GM12878 (cell line): ENCODE results near the gene SPAG16. TPM values are rescaled to one million over a fixed set of nuclear protein-coding genes. Genes with fewer than 3 reads are reported as not detected.

ENCODE experiments used
- ATAC-seq: fragments of 200-7000 bp; cut with Tn5 transposase; 3 replicates; pipeline ENCODE4 v1.9.1; 2020; ENCODE audit warnings: mild to moderate bottlenecking, moderate library complexity
- BruUV-seq: library from RNA; stranded (reverse); fragments of 400-500 nt; replicated peaks from 2 replicates; lab custom pipeline; 2021; lab: Mats Ljungman, UMichigan
- CTCF ChIA-PET: fragments of 300-600 bp; sonication (Branson Sonifier 250); formaldehyde crosslinking; extraction: SDS; loops from one replicate; lab custom pipeline; 2021; ENCODE audit warnings: inconsistent platforms; lab: Yijun Ruan, JAX
- POLR2A ChIA-PET: fragments of 350-600 bp; formaldehyde crosslinking; extraction: SDS; loops from one replicate; lab custom pipeline; 2021; ENCODE audit warnings: inconsistent platforms; lab: Charles Lee
- RAD21 ChIA-PET: fragments of 300-600 bp; sonication (Branson Sonifier 250); formaldehyde crosslinking; loops from one replicate; lab custom pipeline; 2023; ENCODE audit warnings: antibody characterized with exemption; ENCODE audit not compliant: unreplicated experiment; lab: Charles Lee
- SMC1A ChIA-PET: fragments of 300-600 bp; sonication (Branson Sonifier 250); formaldehyde crosslinking; loops from one replicate; lab custom pipeline; 2023; ENCODE audit not compliant: unreplicated experiment, uncharacterized antibody; lab: Charles Lee
- DNase-seq: peaks from one replicate; pipeline ENCODE4 v3.0.0-alpha.2; 2011; ENCODE audit warnings: low read depth, low spot score
- FAIRE-seq: peaks from 3 replicates; lab custom pipeline; 2011; peaks lifted over from hg19 to GRCh38; lab: Jason Lieb, UNC
- H2AFZ ChIP-seq: 2 replicates; pipeline ENCODE4 v1.6.0; 2011; ENCODE audit warnings: low read depth, low read length, control low read depth; ENCODE audit not compliant: control insufficient read depth
- H3K27ac ChIP-seq: 2 replicates; pipeline ENCODE4 v1.5.1; 2011; ENCODE audit warnings: control low read depth; ENCODE audit not compliant: control insufficient read depth, insufficient read depth
- H3K27me3 ChIP-seq, 2 experiments: replicated peaks in 1 of 2; 2 replicates each; pipeline versions ENCODE4 v1.6.0 to v1.6.1; 2011; ENCODE audit warnings: low read length in 1 of 2; ENCODE audit not compliant: control insufficient read depth in 2 of 2, insufficient read depth in 2 of 2
- H3K36me3 ChIP-seq, 2 experiments: 2 replicates each; pipeline ENCODE4 v1.5.1; 2011; ENCODE audit warnings: low read length in 1 of 2; ENCODE audit not compliant: control insufficient read depth in 2 of 2, insufficient read depth in 2 of 2
- H3K4me1 ChIP-seq: 2 replicates; pipeline ENCODE4 v1.6.1; 2011; ENCODE audit warnings: mild to moderate bottlenecking, low read length, moderate library complexity, mixed read lengths; ENCODE audit not compliant: control insufficient read depth, insufficient read depth
- H3K4me2 ChIP-seq: 2 replicates; pipeline ENCODE4 v1.6.0; 2011; ENCODE audit warnings: control low read depth; ENCODE audit not compliant: control insufficient read depth, insufficient read depth
- H3K4me3 ChIP-seq: fragments of 200-600 bp; sonication (generic); 2 replicates; pipeline ENCODE4 v1.5.1; 2016
- H3K79me2 ChIP-seq: 2 replicates; pipeline ENCODE4 v1.6.0; 2011; ENCODE audit warnings: low read length; ENCODE audit not compliant: control insufficient read depth, insufficient read depth
- H3K9ac ChIP-seq: 2 replicates; pipeline ENCODE4 v1.8.0; 2011; ENCODE audit warnings: low read length, control low read depth, mixed read lengths; ENCODE audit not compliant: control insufficient read depth, insufficient read depth
- H3K9me3 ChIP-seq: replicated peaks from 3 replicates; pipeline ENCODE4 v1.5.1; 2011; ENCODE audit warnings: mild to moderate bottlenecking, low read length; ENCODE audit not compliant: control insufficient read depth, insufficient read depth
- H4K20me1 ChIP-seq: 2 replicates; pipeline ENCODE4 v1.6.0; 2011; ENCODE audit not compliant: control insufficient read depth, insufficient read depth
- BACH1 ChIP-seq: fragments of 450-650 bp; IDR thresholded peaks from 2 replicates; pipeline ENCODE4 v1.6.1; 2017; ENCODE audit warnings: mild to moderate bottlenecking, borderline replicate concordance
- ETV6 ChIP-seq, 2 experiments: fragments of 450-650 bp in 1 of 2; IDR thresholded peaks in 1 of 2; conservative IDR thresholded peaks in 1 of 2; 2 replicates each; pipeline ENCODE4 v1.6.1; 2014; ENCODE audit warnings: antibody characterized with exemption in 1 of 2, borderline replicate concordance in 1 of 2, low read depth in 1 of 2, mild to moderate bottlenecking in 1 of 2, moderate library complexity in 1 of 2
- LARP7 ChIP-seq: fragments of 450-650 bp; IDR thresholded peaks from 2 replicates; pipeline ENCODE4 v1.6.1; 2017; ENCODE audit warnings: mild to moderate bottlenecking
- MYB ChIP-seq: fragments of 150-350 bp; IDR thresholded peaks from 2 replicates; pipeline ENCODE4 v1.6.1; 2014; ENCODE audit warnings: mild to moderate bottlenecking, low read depth, low read length, borderline replicate concordance
- MYC ChIP-seq: IDR thresholded peaks from 2 replicates; pipeline ENCODE4 v1.6.1; 2011; ENCODE audit warnings: mild to moderate bottlenecking, low read length, moderate library complexity, inconsistent platforms; ENCODE audit not compliant: insufficient read depth, insufficient replicate concordance, insufficient read length, severe bottlenecking
- SIX5 ChIP-seq: IDR thresholded peaks from 2 replicates; pipeline ENCODE4 v1.6.1; 2011; ENCODE audit warnings: mild to moderate bottlenecking, low read depth, low read length, moderate library complexity; ENCODE audit not compliant: severe bottlenecking
- SUPT20H ChIP-seq: IDR thresholded peaks from 2 replicates; pipeline ENCODE4 v1.6.1; 2011; ENCODE audit warnings: low read depth, mild to moderate bottlenecking, low read length, moderate library complexity, borderline replicate concordance; ENCODE audit not compliant: control insufficient read depth
- in situ Hi-C: fragments of 300-500 bp; cut with MboI; formaldehyde crosslinking; loops from 9 replicates; pipeline ENCODE4 v1.14.3; 2018; ENCODE audit warnings: mixed read lengths
- intact Hi-C: fragments of 100-400 bp; cut with micrococcal nuclease; formaldehyde crosslinking; loops from one replicate; pipeline ENCODE4 v1.14.2; 2022; ENCODE audit not compliant: unreplicated experiment
- polyA plus RNA-seq, 11 experiments: library from polyadenylated mRNA; depleted of rRNA in 4 of 11; unstranded in 6 of 11; stranded (reverse) in 5 of 11; fragments of >200 nt; fragmentation: Nextera tagmentation in 4 of 11; fragmentation: Illumina TruSeq in 1 of 11; extraction: Ambion mirVana in 4 of 11; extraction: Trizol in 1 of 11; gene quantifications; 1 replicate in 1 of 11; 2 replicates in 10 of 11; pipeline versions ENCODE4 v1.2.1 to v1.2.3, GENCODE V29; 2011 to 2016; ENCODE audit warnings: inconsistent platforms in 2 of 11, missing spikeins in 2 of 11, low read depth in 1 of 11
- total RNA-seq, 4 experiments: library from RNA; depleted of rRNA in 3 of 4; stranded (reverse); fragments of >200 nt in 3 of 4; fragmentation: Illumina TruSeq in 1 of 4; extraction: Trizol in 1 of 4; gene quantifications; 2 replicates each; pipeline versions ENCODE4 v1.2.1 to v1.2.3, GENCODE V29; 2013 to 2021
- TF ChIP-seq, protein P1 (sequence below): fragments of 450-650 bp; formaldehyde crosslinking; IDR thresholded peaks from 2 replicates; pipeline ENCODE4 v1.4.0; 2022; ENCODE audit warnings: mild to moderate bottlenecking, moderate library complexity
- TF ChIP-seq, protein P2 (sequence below), 3 experiments: IDR thresholded peaks in 2 of 3; conservative IDR thresholded peaks in 1 of 3; 2 replicates each; pipeline ENCODE4 v1.5.1; 2011; ENCODE audit warnings: low read depth in 3 of 3, low read length in 3 of 3, mild to moderate bottlenecking in 3 of 3, control low read depth in 2 of 3, moderate library complexity in 2 of 3, inconsistent platforms in 1 of 3, mixed read lengths in 1 of 3; ENCODE audit not compliant: control insufficient read depth in 2 of 3, insufficient read depth in 1 of 3; ENCODE audit errors: extremely low read depth in 1 of 3

The SPAG16 gene
- total and polyA plus RNA-seq, 10 of the 15 experiments (the other 5 are each of a cell fraction or from before 2014, with no cell fraction given): 6.0 to 25.0 (median 15.2) TPM

DNA sequence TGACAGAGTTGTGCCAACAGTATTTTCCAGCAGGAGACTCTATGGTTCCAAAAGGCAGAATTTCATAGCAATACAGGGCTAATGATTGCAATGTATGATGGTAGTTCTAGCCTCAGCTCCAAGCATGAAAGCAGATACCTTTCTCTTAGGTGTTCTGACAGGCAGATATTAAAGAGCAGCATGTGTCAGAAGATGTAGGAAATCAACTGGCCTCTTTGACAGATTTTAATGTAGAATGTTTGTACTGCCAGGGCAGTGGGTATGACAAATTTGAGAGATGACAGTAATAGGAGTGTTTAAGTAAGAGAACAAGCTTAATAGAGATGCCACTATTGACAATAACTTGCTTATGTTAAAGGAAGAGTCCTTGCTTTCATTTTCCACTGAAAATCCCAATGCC is 1105.1 kb downstream of the SPAG16 start:
- BruUV-seq: no TSS peak
- ATAC-seq: no peak

DNA sequence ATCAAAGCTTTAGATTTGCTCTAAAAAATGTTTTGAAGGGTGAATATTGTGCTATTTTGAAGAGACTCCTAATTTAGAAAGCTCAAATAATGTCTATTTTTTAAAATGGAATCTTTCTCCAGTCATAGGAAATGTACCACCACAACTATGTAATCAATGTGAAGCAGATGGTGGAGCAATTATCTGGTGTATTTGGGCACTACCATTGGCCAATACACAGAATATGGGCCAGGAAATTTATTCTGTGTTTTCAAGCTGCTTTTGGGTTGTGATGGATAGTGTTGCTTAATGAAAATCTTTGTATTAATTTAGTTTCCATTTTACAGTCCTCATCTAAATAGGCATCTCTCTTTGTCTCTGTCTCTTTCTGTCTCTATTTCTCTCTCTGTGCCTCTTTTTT is 1109.5 kb downstream of the SPAG16 start:
- H3K9ac ChIP-seq: no peak overlapping the region
- no peaks in the 10 kb centered on the region for H3K36me3 ChIP-seq
- RAD21 ChIA-PET: no interaction called here
- ATAC-seq (no peak), FAIRE-seq (no peak), DNase-seq (no peak)
- H4K20me1 ChIP-seq: no peaks in the 10 kb centered on the region
- no peak overlapping the region for H2AFZ ChIP-seq
- CTCF ChIA-PET: interaction anchor here (0.6 to 0.8 kb wide), 2 partner anchors 12 to 435 kb away, joined by 3 read pairs; no protein-coding TSS in a partner anchor
- H3K79me2 ChIP-seq: no peaks in the 10 kb centered on the region
- no peak overlapping the region for H3K4me2 ChIP-seq
- no peak overlapping the region for H3K4me3 ChIP-seq
- in situ Hi-C loops (no loop called here), intact Hi-C loops (no loop called here)
- POLR2A ChIA-PET: no interaction called here
- no peak overlapping the region for H3K27ac ChIP-seq
- H3K27me3 ChIP-seq: no peaks in the 10 kb centered on the region
- no TSS peak for BruUV-seq
- SMC1A ChIA-PET: interaction anchor here (0.7 to 1.4 kb wide), 2 partner anchors 16 to 84 kb away, joined by 3 read pairs; no protein-coding TSS in a partner anchor
- H3K9me3 ChIP-seq: no peaks in the 10 kb centered on the region
- H3K4me1 ChIP-seq: no peaks in the 10 kb centered on the region
- TF ChIP-seq BACH1 (no peak), MYC (no peak), LARP7 (no peak)
- TF ChIP-seq, protein P1, sequence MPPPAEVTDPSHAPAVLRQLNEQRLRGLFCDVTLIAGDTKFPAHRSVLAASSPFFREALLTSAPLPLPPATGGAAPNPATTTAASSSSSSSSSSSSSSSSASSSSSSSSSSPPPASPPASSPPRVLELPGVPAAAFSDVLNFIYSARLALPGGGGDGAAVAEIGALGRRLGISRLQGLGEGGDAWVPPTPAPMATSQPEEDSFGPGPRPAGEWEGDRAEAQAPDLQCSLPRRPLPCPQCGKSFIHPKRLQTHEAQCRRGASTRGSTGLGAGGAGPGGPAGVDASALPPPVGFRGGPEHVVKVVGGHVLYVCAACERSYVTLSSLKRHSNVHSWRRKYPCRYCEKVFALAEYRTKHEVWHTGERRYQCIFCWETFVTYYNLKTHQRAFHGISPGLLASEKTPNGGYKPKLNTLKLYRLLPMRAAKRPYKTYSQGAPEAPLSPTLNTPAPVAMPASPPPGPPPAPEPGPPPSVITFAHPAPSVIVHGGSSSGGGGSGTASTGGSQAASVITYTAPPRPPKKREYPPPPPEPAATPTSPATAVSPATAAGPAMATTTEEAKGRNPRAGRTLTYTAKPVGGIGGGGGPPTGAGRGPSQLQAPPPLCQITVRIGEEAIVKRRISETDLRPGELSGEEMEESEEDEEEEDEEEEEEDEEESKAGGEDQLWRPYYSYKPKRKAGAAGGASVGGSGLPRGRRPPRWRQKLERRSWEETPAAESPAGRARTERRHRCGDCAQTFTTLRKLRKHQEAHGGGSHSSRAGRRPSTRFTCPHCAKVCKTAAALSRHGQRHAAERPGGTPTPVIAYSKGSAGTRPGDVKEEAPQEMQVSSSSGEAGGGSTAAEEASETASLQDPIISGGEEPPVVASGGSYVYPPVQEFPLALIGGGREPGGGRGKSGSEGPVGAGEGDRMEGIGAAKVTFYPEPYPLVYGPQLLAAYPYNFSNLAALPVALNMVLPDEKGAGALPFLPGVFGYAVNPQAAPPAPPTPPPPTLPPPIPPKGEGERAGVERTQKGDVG (CRISPR knock-in tag): no peak

More for the DNA sequence above, 1105.1 kb downstream of the SPAG16 start:
- ChIA-PET CTCF (no interaction called here), SMC1A (interaction anchor here (0.7 kb wide), 1 partner anchor 1337 kb away, joined by 3 read pairs; no protein-coding TSS in a partner anchor), POLR2A (no interaction called here), RAD21 (no interaction called here)
- no peak overlapping the region for H3K9ac ChIP-seq
- no peak overlapping the region for H3K4me2 ChIP-seq
- in situ Hi-C loops: no loop called here
- no peaks in the 10 kb centered on the region for H3K79me2 ChIP-seq
- no peaks in the 10 kb centered on the region for H3K27me3 ChIP-seq
- H3K4me1 ChIP-seq: no peaks in the 10 kb centered on the region
- TF ChIP-seq SIX5: no peak
- TF ChIP-seq ETV6 (conservative IDR thresholded peaks at IDR 0.05 in 1 of 2, IDR thresholded peaks at IDR 0.05 in 1 of 2; ENCODE audit: borderline replicate concordance in 1 of 2, low read depth in 1 of 2): no peak
- TF ChIP-seq SUPT20H: no peak
- no peak for TF ChIP-seq MYC
- TF ChIP-seq MYB: no peak
- TF ChIP-seq, protein P2, sequence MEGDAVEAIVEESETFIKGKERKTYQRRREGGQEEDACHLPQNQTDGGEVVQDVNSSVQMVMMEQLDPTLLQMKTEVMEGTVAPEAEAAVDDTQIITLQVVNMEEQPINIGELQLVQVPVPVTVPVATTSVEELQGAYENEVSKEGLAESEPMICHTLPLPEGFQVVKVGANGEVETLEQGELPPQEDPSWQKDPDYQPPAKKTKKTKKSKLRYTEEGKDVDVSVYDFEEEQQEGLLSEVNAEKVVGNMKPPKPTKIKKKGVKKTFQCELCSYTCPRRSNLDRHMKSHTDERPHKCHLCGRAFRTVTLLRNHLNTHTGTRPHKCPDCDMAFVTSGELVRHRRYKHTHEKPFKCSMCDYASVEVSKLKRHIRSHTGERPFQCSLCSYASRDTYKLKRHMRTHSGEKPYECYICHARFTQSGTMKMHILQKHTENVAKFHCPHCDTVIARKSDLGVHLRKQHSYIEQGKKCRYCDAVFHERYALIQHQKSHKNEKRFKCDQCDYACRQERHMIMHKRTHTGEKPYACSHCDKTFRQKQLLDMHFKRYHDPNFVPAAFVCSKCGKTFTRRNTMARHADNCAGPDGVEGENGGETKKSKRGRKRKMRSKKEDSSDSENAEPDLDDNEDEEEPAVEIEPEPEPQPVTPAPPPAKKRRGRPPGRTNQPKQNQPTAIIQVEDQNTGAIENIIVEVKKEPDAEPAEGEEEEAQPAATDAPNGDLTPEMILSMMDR (IDR thresholded peaks at IDR 0.05 in 2 of 3, conservative IDR thresholded peaks at IDR 0.05 in 1 of 3; ENCODE audit: control insufficient read depth in 2 of 3, extremely low read depth in 1 of 3, insufficient read depth in 1 of 3, low read depth in 3 of 3, low read length in 3 of 3): no peak
- H3K27ac ChIP-seq: no peak overlapping the region
- intact Hi-C loops: no loop called here
- no peaks in the 10 kb centered on the region for H3K9me3 ChIP-seq
- H4K20me1 ChIP-seq: no peaks in the 10 kb centered on the region
- H2AFZ ChIP-seq: no peak overlapping the region
- no peaks in the 10 kb centered on the region for H3K36me3 ChIP-seq
- DNase-seq: no peak
- no peak overlapping the region for H3K4me3 ChIP-seq
- FAIRE-seq: no peak
